Lung (tissue), 12 donors: ENCODE measurements around the gene TMEM238. TPM values are rescaled to one million over a fixed set of nuclear protein-coding genes. Genes with fewer than 3 reads are reported as not detected.

Experiments
- ATAC-seq: fragments of 200-7000 bp; cut with Tn5 transposase; one replicate; pipeline ENCODE4 v1.9.1; 2020; ENCODE audit warnings: moderate number of reproducible peaks; ENCODE audit not compliant: insufficient read depth, low FRiP score
- DNase-seq, 3 donors: peaks; one replicate each; pipeline ENCODE4 v3.0.0-alpha.2; 2013 to 2017
- H3K27ac ChIP-seq, 2 donors: one replicate each; pipeline ENCODE4 v1.5.1; 2013; ENCODE audit warnings: mild to moderate bottlenecking in 2 of 2, moderate library complexity in 2 of 2, control low read depth in 1 of 2, inconsistent platforms in 1 of 2, low read depth in 1 of 2, low read length in 1 of 2
- H3K27me3 ChIP-seq, 3 donors: one replicate each; pipeline ENCODE4 v1.5.1; 2013; ENCODE audit warnings: low read length in 2 of 3; ENCODE audit not compliant: control insufficient read depth in 3 of 3, insufficient read depth in 3 of 3
- H3K36me3 ChIP-seq, 4 donors: one replicate each; pipeline ENCODE4 v1.5.1; 2013; ENCODE audit warnings: low read length in 4 of 4, mild to moderate bottlenecking in 1 of 4, moderate library complexity in 1 of 4; ENCODE audit not compliant: control insufficient read depth in 4 of 4, insufficient read depth in 4 of 4
- H3K4me1 ChIP-seq, 5 donors: one replicate each; pipeline ENCODE4 v1.5.1; 2013; ENCODE audit warnings: low read length in 5 of 5, mild to moderate bottlenecking in 2 of 5, moderate library complexity in 1 of 5; ENCODE audit not compliant: control insufficient read depth in 5 of 5, insufficient read depth in 5 of 5
- H3K4me3 ChIP-seq: one replicate; pipeline ENCODE4 v1.5.1; 2013; ENCODE audit warnings: mild to moderate bottlenecking, control low read depth, moderate library complexity
- H3K9ac ChIP-seq, 2 donors: one replicate each; pipeline ENCODE4 v1.5.1; 2013; ENCODE audit warnings: low read length in 2 of 2, control low read depth in 1 of 2; ENCODE audit not compliant: insufficient read depth in 1 of 2
- H3K9me3 ChIP-seq, 4 donors: one replicate each; pipeline ENCODE4 v1.5.1; 2013; ENCODE audit warnings: low read length in 3 of 4, mild to moderate bottlenecking in 1 of 4, moderate library complexity in 1 of 4; ENCODE audit not compliant: control insufficient read depth in 4 of 4, insufficient read depth in 3 of 4
- WGBS, 2 donors: extraction: QIAGEN DNeasy Blood & Tissue Kit; methylation state at CpG; one replicate each; pipeline ENCODE4 v1.1.7; 2013; 5-methylcytosine and 5-hydroxymethylcytosine counted together
- polyA plus RNA-seq, 2 donors: library from polyadenylated mRNA; stranded (reverse); fragments of 200-250 nt; gene quantifications; one replicate each; pipeline ENCODE4 v1.2.1, GENCODE V29; 2013
- total RNA-seq, 2 donors: library from RNA; depleted of rRNA in 1 of 2; stranded (reverse); fragments of >200 nt in 1 of 2; gene quantifications; one replicate each; pipeline ENCODE4 v1.2.1, GENCODE V29; 2014 to 2021
- TF ChIP-seq, protein P1 (sequence below): IDR thresholded peaks from 2 replicates; pipeline ENCODE4 v1.5.1; 2012; ENCODE audit warnings: mild to moderate bottlenecking; ENCODE audit errors: control extremely low read depth, extremely low read depth
- donor health status: control.
- donor health status: control.
- donor health status: Bipolar disorder and iron deficiency.
- donor health status: healthy.
- donor health status: DM: yes; HTN: yes; CAD: no.

TMEM238 gene
- total and polyA plus RNA-seq, 4 donors, result 0.43 to 31.0 (median 0.82) TPM

DNA sequence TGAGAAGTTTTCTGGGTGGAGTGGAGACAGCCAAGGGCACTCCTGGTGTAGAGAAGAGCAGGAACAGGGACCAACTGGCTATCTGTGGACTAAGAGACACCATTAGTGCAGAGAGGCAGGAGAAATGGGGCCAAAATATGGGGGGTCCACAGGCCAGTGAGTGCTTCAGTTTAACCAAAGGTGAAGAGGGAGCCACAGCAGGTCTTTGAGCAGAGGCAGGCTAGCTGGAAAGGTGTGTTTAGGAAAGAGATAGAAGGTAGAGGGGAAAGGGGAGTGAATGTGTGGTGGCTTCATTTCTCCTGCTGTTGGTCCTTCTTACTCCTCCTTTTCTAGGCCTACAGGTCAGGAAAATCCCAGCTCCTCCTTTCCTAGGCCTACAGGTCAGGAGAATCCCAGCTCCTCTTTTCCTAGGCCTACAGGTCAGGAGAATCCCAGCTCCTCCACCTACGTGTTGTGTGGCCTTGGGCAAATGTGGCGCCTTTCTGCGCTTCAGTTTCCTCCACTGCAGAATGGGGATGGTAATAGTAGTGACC lies 1.5 kb downstream of the TMEM238 start:
- ATAC-seq (no peak), DNase-seq (no peak)
- Histone ChIP-seq H3K4me1 (peaks cover 6 to 32% (median 20%) of the 10 kb centered on the region in 5 donors), H3K27ac (no peak overlapping the region), H3K4me3 (no peak overlapping the region), H3K9ac (no peak overlapping the region), H3K36me3 (peaks cover 0 to 10% (median 3%) of the 10 kb centered on the region in 4 donors), H3K27me3 (peaks cover 0 to 8% (median 2%) of the 10 kb centered on the region in 3 donors), H3K9me3 (peaks cover 0 to 2% (median 0%) of the 10 kb centered on the region in 4 donors)
- TF ChIP-seq, protein P1, sequence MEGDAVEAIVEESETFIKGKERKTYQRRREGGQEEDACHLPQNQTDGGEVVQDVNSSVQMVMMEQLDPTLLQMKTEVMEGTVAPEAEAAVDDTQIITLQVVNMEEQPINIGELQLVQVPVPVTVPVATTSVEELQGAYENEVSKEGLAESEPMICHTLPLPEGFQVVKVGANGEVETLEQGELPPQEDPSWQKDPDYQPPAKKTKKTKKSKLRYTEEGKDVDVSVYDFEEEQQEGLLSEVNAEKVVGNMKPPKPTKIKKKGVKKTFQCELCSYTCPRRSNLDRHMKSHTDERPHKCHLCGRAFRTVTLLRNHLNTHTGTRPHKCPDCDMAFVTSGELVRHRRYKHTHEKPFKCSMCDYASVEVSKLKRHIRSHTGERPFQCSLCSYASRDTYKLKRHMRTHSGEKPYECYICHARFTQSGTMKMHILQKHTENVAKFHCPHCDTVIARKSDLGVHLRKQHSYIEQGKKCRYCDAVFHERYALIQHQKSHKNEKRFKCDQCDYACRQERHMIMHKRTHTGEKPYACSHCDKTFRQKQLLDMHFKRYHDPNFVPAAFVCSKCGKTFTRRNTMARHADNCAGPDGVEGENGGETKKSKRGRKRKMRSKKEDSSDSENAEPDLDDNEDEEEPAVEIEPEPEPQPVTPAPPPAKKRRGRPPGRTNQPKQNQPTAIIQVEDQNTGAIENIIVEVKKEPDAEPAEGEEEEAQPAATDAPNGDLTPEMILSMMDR, result no peak
- 92 to 99% methylated on average over 3 of the region's 3 CpGs for WGBS, 2 donors

DNA sequence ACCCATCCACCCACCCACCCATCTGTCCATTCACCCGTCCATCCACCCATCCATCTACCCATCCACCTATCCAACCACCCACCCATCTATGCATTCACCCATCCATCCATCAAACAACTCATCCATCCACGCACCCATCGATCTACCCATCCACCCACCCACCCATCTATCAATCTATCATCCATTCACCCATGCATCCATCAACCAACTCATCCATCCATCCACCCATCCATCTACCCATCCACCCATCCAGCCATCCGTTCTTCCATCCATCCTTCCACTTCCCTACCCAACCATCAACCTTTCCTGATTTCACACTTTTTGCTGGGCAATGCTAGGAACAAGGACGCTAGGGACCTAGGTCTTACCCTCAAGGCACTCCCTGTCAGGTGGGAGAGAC lies 2.1 kb downstream of the TMEM238 start:
- Histone ChIP-seq H3K4me3 (no peak overlapping the region), H3K4me1 (peaks cover 2 to 29% (median 18%) of the 10 kb centered on the region in 5 donors), H3K27me3 (peaks cover 0 to 11% (median 2%) of the 10 kb centered on the region in 3 donors), H3K9me3 (peaks cover 0 to 2% (median 0%) of the 10 kb centered on the region in 4 donors), H3K36me3 (peaks cover 0 to 5% (median under 1%) of the 10 kb centered on the region in 4 donors), H3K27ac (no peak overlapping the region), H3K9ac (no peak overlapping the region)
- 96 to 98% methylated on average over 5 of the region's 5 CpGs for WGBS, 2 donors
- ATAC-seq (no peak), DNase-seq (no peak)
- TF ChIP-seq, protein P1, result no peak

DNA sequence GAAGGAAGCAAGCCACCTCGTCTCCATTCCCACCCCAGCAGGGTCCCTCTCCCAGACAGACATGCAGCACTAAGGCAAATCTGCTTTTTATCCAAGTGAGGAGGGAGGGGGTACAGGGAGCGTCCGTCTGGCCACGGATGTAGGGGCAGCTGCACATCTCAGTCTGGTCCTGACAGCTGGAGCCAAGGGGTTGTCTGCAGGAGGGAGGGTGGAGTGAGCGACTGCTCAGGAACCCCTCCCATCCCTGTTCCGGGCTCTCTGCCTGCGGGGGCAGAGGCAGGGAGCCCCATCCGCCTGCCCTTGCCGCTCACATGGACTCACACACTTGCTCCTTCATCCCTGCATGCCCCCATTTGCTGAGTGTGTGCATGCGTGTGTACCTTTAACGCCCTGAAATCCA lies 4.9 kb downstream of the TMEM238 start:
- DNase-seq, result no peak
- Histone ChIP-seq H3K9ac (no peak overlapping the region), H3K9me3 (peaks cover 0 to 2% (median 0%) of the 10 kb centered on the region in 4 donors), H3K36me3 (no peaks in the 10 kb centered on the region), H3K27ac (no peak overlapping the region), H3K4me1 (peaks cover 0 to 16% (median 9%) of the 10 kb centered on the region in 5 donors), H3K27me3 (peaks cover 0 to 20% (median 2%) of the 10 kb centered on the region in 3 donors), H3K4me3 (no peak overlapping the region)
- TF ChIP-seq, protein P1, result no peak
- ATAC-seq, result no peak
- WGBS, 2 donors, result 69 to 73% methylated on average over 11 of the region's 11 CpGs
